ENCODE measurements around the gene DGKH.

DNA sequence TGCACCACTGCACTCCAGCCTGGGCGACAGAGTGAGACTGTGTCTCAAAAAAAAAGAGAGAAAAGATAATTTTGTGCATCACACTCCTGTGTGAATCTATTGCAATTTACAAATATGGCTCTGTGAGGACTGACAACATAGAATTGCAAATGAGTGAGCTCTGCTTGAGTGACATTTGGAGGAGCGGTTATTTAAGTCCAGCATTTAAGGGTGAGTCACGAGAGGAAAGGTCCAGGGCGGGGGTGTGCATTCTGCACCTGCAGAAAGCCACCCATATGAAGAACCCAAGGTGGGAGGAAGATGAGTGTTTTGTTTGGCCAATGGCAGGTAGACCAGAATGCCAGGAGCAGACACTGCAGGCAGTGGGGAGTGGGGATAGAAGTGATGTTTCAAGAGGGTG lies 58.5 kb downstream of the DGKH start:
- TF ChIP-seq, protein P1, sequence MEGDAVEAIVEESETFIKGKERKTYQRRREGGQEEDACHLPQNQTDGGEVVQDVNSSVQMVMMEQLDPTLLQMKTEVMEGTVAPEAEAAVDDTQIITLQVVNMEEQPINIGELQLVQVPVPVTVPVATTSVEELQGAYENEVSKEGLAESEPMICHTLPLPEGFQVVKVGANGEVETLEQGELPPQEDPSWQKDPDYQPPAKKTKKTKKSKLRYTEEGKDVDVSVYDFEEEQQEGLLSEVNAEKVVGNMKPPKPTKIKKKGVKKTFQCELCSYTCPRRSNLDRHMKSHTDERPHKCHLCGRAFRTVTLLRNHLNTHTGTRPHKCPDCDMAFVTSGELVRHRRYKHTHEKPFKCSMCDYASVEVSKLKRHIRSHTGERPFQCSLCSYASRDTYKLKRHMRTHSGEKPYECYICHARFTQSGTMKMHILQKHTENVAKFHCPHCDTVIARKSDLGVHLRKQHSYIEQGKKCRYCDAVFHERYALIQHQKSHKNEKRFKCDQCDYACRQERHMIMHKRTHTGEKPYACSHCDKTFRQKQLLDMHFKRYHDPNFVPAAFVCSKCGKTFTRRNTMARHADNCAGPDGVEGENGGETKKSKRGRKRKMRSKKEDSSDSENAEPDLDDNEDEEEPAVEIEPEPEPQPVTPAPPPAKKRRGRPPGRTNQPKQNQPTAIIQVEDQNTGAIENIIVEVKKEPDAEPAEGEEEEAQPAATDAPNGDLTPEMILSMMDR (IDR thresholded peaks at IDR 0.05) = no peak
- no peak for TF ChIP-seq POLR2A (IDR thresholded peaks at IDR 0.05)
- no peak for TF ChIP-seq POLR2AphosphoS5 (IDR thresholded peaks at IDR 0.05)
